Uterus (tissue), 2 donors: ENCODE data around the gene SMAP2.

Experiments used
- CTCF ChIP-seq, 4 experiments: fragments of 200-600 bp in 2 of 4; fragments of 450-650 bp in 2 of 4; sonication (generic) in 2 of 4; IDR thresholded peaks; one replicate each; pipeline ENCODE4 v1.5.1; 2016 to 2019; ENCODE audit warnings: antibody characterized with exemption in 4 of 4, mild to moderate bottlenecking in 2 of 4, moderate library complexity in 1 of 4
- POLR2A ChIP-seq, 2 donors: fragments of 450-650 bp; IDR thresholded peaks; one replicate each; pipeline ENCODE4 v1.6.1; 2016; ENCODE audit warnings: antibody characterized with exemption in 2 of 2, mild to moderate bottlenecking in 1 of 2, moderate library complexity in 1 of 2

- TF ChIP-seq CTCF (IDR thresholded peaks at IDR 0.05) (no peak), POLR2A (IDR thresholded peaks at IDR 0.05) (no peak)
Measured at GRCh38 chr1:40411843-40412242, 38.3 kb downstream of the SMAP2 start.
